T47D (cell line): ENCODE data around the gene DDX23.

Experiments
- DNase-seq, 2 experiments: peaks; one replicate each; pipeline versions ENCODE4 v3.0.0 to v3.0.0-alpha.2; 2011 to 2012; ENCODE audit warnings: low read depth in 1 of 2, low spot score in 1 of 2
- JUND ChIP-seq: IDR thresholded peaks from 2 replicates; pipeline ENCODE4 v1.6.1; 2012; ENCODE audit warnings: low read depth
- in situ Hi-C: cut with HindIII; loops from 2 replicates; pipeline ENCODE4 v1.10.0; 2016; ENCODE audit warnings: low sequenced_read_pairs, low pct_unique_long_range_greater_than_20kb

The DDX23 gene

GRCh38 chr12:48795550-48796455 is 56.2 kb downstream of the DDX23 start:
- TF ChIP-seq JUND, result no peak
- peak; percentile 91 for DNase-seq
- in situ Hi-C loops, result no loop called here

GRCh38 chr12:48794870-48795269 is 57.1 kb downstream of the DDX23 start:
- in situ Hi-C loops, result no loop called here
- TF ChIP-seq JUND, result no peak
- peak in 1 of 2 experiments; percentile 81 for DNase-seq

DNA sequence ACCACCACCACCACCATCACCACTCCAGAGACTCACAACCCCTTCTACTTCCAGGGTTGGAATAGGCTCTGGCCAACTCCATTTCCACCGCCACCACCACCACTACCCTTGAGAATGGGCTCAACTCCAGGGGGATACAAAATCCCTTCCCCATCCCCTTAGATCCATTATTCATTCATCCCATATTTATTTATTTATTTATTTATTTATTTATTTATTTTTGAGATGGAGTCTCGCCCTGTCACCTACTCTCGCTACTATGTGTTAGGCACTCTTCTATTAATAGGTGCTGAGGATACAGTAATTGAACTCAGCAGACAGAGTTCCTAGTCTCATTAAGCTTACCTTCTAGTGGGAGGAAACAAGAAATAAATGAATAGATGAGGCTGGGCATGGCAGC is 58.3 kb downstream of the DDX23 start:
- no peak for DNase-seq
- no peak for TF ChIP-seq JUND
- in situ Hi-C loops, result no loop called here

- no peak for DNase-seq
- in situ Hi-C loops, result no loop called here
- TF ChIP-seq JUND, result no peak
Observed at GRCh38 chr12:48789858-48790326, 62.1 kb downstream of the DDX23 start.

DNA sequence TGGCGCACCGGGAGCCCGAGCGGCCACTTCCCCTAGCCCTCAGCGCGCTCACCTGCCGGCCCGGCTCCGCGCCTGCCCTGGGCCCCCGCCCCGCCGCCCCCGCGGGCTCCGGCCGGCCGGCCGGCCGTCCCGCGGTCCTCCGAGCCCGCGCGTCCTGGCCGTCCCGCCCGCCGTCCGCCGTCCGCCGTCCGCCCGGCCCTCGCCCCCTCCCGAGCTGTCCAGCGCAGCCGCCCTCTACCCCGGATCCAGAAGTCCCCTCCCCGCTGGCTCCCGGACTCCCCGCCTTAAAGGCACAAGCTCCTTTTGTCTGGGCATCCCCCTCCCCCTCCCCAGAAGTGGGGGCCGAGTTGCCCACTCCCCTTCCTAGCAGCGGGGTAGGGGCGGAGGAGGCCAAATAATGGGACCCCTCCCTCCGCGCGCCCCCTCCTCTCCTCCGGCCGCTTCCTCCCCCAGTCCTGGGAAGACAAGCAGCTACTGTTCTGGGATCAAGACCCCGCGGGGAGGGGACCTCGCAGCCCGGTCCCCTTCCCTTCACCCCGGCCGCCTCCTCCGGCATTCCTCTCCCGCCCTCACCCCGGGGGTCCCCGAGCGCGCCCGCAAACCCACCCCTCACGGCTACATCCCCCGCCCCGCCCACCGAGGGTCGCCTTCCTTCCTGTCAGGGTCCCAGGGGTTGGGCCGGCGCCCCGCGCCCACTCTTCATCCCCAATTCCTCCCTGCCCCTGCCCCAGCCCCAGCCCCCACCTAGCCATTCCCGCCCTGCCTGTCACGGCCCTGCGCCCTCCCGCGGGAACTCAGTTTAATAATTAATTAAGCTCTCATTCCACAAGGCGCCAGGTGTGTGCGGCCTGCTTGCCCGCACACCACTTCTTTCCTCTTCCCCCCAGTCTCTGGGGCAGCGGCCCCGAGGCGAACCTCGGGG is 62.8 kb downstream of the DDX23 start, which contains the start of gene ADCY6:
Gene ADCY6, minus strand, starts transcription at position 236 of the 922 bp plus-strand sequence. CDS start 5,655 bp downstream, outside the sequence.
- peak; percentile 89 to 93 for DNase-seq
- no peak for TF ChIP-seq JUND
- in situ Hi-C loops, result no loop called here

- in situ Hi-C loops, result no loop called here
- no peak for DNase-seq
- TF ChIP-seq JUND, result no peak
Observed at GRCh38 chr12:48788524-48788853, 63.5 kb downstream of the DDX23 start.

DNA sequence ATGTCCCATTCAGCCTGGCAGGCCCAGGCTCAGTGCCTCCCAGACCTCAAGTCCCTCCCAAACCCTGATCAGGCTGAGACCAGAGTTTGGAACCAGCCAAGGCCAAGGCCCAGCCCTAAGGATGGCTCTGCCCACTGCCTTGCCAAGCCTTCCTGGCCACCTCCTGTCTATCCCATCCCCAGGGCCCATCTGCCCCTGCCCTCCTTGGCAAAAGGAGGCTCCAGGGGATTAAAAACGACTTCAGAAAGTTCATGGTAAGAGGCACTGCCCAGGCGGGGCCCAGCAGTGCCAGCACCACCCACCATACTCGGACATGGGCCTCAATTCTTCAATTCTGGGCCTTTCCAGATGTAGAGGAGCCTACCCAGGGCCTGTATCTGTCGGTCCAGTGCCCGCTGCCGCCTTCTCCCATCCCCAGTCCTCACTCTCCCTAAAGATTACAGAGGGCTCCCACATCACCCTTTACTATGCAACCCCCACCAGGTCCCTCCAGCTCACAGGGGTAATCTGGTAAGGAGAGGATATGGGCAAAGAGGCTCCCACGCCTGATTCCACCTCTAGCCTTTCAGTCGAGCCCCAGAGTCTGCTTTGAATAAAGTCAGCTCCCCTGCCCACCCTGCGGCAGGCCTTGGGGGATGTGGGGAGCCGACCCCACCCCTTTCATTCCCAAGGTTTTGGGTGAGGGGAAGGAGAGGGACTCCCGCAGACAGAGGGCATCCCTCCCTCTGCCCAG is 64.0 kb downstream of the DDX23 start:
- in situ Hi-C loops, result no loop called here
- peak in 1 of 2 experiments; percentile 34 for DNase-seq
- TF ChIP-seq JUND, result no peak

- in situ Hi-C loops, result no loop called here
- no peak for TF ChIP-seq JUND
- no peak for DNase-seq
Observed at GRCh38 chr12:48786591-48787544, 65.1 kb downstream of the DDX23 start.

DNA sequence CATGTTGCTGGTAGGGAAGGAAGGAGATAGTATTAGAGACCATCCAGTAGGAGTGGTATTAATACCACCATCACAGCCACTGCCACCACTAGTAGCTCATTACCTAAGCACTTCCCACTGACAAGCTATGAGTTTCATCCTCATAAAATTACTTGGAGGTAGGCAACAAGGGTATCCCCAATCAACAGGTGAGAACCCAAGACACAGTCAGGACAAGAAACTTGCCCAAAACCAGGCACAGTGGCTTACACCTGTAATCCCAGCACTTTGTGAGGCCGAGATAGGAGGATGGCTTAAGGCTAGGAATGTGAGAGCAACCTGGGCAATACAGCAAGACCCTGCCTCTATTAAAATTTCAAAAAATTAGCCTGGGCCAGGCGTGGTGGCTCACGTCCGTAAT is 68.5 kb downstream of the DDX23 start:
- no peak for DNase-seq
- in situ Hi-C loops, result no loop called here
- no peak for TF ChIP-seq JUND

- TF ChIP-seq JUND, result no peak
- in situ Hi-C loops, result no loop called here
- no peak for DNase-seq
Observed at GRCh38 chr12:48782457-48783395, 69.2 kb downstream of the DDX23 start.
